ENCODE data around the gene ASGR2.

The ASGR2 gene

DNA sequence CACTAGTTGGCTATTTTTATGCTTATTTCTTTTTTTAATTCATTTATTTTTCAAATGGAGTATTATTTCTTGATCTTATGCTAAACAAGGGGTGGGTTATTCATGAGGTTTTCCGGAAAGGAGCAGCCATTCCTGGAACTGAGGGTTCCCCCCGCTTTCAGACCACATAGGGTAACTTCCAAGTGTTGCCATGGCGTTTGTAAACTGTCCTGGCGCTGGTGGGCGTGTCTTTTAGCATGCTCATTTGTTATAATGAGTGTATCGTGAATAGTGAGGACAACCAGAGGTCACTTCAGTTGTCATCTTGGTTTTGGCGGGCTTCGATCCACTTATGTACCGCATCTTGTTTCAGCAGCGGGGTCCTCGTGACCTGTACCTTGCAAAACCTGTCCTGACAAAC is 29.6 kb upstream of the ASGR2 start:
- TF ChIP-seq RAD21 (IDR thresholded peaks at IDR 0.05; ENCODE audit: low read depth) (no peak), NFIC (IDR thresholded peaks at IDR 0.05) (no peak), EGR1 (IDR thresholded peaks at IDR 0.05) (no peak), CREB1 (IDR thresholded peaks at IDR 0.05; ENCODE audit: low read depth) (no peak), FOXM1 (IDR thresholded peaks at IDR 0.05; ENCODE audit: borderline replicate concordance, low read depth) (no peak), TAF1 (IDR thresholded peaks at IDR 0.05; ENCODE audit: low read depth) (no peak), YY1 (IDR thresholded peaks at IDR 0.05; ENCODE audit: low read depth) (no peak), EP300 (IDR thresholded peaks at IDR 0.05; ENCODE audit: borderline replicate concordance) (no peak), TCF12 (IDR thresholded peaks at IDR 0.05; ENCODE audit: low read depth) (no peak), REST (IDR thresholded peaks at IDR 0.05; ENCODE audit: low read depth) (no peak), TEAD4 (IDR thresholded peaks at IDR 0.05) (no peak), CEBPB (IDR thresholded peaks at IDR 0.05) (no peak)
- TF ChIP-seq, protein P1, sequence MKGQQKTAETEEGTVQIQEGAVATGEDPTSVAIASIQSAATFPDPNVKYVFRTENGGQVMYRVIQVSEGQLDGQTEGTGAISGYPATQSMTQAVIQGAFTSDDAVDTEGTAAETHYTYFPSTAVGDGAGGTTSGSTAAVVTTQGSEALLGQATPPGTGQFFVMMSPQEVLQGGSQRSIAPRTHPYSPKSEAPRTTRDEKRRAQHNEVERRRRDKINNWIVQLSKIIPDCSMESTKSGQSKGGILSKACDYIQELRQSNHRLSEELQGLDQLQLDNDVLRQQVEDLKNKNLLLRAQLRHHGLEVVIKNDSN (IDR thresholded peaks at IDR 0.05), result no peak

DNA sequence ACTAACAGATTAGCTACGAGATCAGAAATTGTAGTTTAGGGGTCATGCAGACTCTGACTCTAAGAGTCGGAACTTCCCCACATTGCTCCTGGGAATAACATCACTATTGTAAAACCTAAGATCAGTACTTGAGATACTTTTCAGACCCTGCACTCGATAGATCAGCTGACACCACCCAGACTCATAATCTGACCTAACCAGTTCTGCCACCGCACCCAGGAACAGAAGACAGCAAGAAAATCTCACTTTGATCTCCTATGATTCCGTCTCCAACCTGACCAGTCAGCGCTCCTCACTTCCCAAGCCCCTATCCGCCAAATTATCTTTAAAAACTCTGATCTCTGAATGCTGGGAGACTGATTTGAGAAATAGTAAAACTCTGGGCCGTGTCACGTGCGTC is 27.2 kb upstream of the ASGR2 start:
- TF ChIP-seq, protein P1 (IDR thresholded peaks at IDR 0.05), result peak; percentile 51; the same call in 1 of the 2 replicates
- TF ChIP-seq REST (IDR thresholded peaks at IDR 0.05; ENCODE audit: low read depth), result no peak

DNA sequence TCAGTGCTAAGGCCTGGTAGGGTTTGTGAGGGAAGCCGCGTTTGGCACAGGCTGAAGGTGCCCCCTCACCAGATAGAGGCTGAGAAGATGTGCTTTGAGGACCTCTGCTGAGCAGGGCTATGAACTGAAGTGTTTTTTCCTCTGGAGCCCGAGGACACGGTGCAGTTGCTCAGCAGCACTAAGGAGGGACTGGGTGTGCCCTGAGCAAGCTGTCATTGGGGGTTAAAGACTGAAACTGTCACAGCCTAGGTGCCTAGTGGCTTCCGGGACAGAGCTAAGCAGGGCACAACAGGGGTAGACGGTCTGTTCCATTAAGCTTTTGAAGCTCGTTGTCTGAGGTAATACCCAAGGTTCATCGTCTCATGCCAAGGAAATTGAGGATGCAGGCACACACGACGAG is 24.8 kb upstream of the ASGR2 start:
- TF ChIP-seq FOXM1 (IDR thresholded peaks at IDR 0.05; ENCODE audit: borderline replicate concordance, low read depth), result no peak
- no peak for TF ChIP-seq REST (IDR thresholded peaks at IDR 0.05; ENCODE audit: low read depth)
- TF ChIP-seq NFIC (IDR thresholded peaks at IDR 0.05), result no peak
- no peak for TF ChIP-seq EGR1 (IDR thresholded peaks at IDR 0.05)
- no peak for TF ChIP-seq TCF12 (IDR thresholded peaks at IDR 0.05; ENCODE audit: low read depth)
- no peak for TF ChIP-seq YY1 (IDR thresholded peaks at IDR 0.05; ENCODE audit: low read depth)

GRCh38 chr17:7138800-7139381 is 24.3 kb upstream of the ASGR2 start:
- TF ChIP-seq REST (IDR thresholded peaks at IDR 0.05; ENCODE audit: low read depth) (no peak), RAD21 (IDR thresholded peaks at IDR 0.05; ENCODE audit: low read depth) (no peak), TCF12 (IDR thresholded peaks at IDR 0.05; ENCODE audit: low read depth) (no peak), EP300 (IDR thresholded peaks at IDR 0.05; ENCODE audit: borderline replicate concordance) (no peak), ZBTB7A (IDR thresholded peaks at IDR 0.05; ENCODE audit: low read depth) (no peak)
